H9 (cell line): ENCODE measurements around the gene RNASEH2B. TPM values are rescaled to one million over a fixed set of nuclear protein-coding genes. Genes with fewer than 3 reads are reported as not detected.

ENCODE experiments used
- DNase-seq: peaks from one replicate; pipeline ENCODE4 v3.0.0-alpha.2; 2017
- H2AFZ ChIP-seq: one replicate; pipeline ENCODE4 v1.6.1; 2013; ENCODE audit warnings: mild to moderate bottlenecking, low read length, control low read depth, moderate library complexity
- H2AK5ac ChIP-seq: 2 replicates; pipeline ENCODE4 v1.6.1; 2013; ENCODE audit warnings: low read length, control low read depth, mixed read lengths; ENCODE audit not compliant: insufficient read length
- H2BK120ac ChIP-seq: one replicate; pipeline ENCODE4 v1.6.1; 2013; ENCODE audit warnings: low read depth, mild to moderate bottlenecking, low read length, control low read depth, inconsistent platforms; ENCODE audit not compliant: poor library complexity, severe bottlenecking
- H2BK12ac ChIP-seq: 2 replicates; pipeline ENCODE4 v1.6.1; 2013; ENCODE audit warnings: low read length, control low read depth, mixed read lengths, low read depth; ENCODE audit not compliant: insufficient read length
- H2BK15ac ChIP-seq: 2 replicates; pipeline ENCODE4 v1.6.1; 2013; ENCODE audit warnings: low read depth, low read length, control low read depth
- H2BK20ac ChIP-seq: one replicate; pipeline ENCODE4 v1.6.1; 2013; ENCODE audit warnings: low read depth, mild to moderate bottlenecking, low read length, control low read depth, inconsistent platforms; ENCODE audit not compliant: poor library complexity, severe bottlenecking
- H2BK5ac ChIP-seq: 2 replicates; pipeline ENCODE4 v1.6.1; 2013; ENCODE audit warnings: low read length, control low read depth, mixed read lengths; ENCODE audit not compliant: insufficient read length
- H3K14ac ChIP-seq: 2 replicates; pipeline ENCODE4 v1.6.1; 2013; ENCODE audit warnings: low read length, control low read depth; ENCODE audit not compliant: insufficient read depth
- H3K18ac ChIP-seq: 2 replicates; pipeline ENCODE4 v1.6.1; 2013; ENCODE audit warnings: low read depth, mild to moderate bottlenecking, mixed read lengths, low read length, control low read depth; ENCODE audit not compliant: insufficient read length
- H3K23ac ChIP-seq: 2 replicates; pipeline ENCODE4 v1.6.1; 2013; ENCODE audit warnings: low read length, control low read depth, mixed read lengths, low read depth; ENCODE audit not compliant: insufficient read length
- H3K23me2 ChIP-seq: 2 replicates; pipeline ENCODE4 v1.6.1; 2013; ENCODE audit warnings: low read depth, mild to moderate bottlenecking, mixed read lengths, low read length, control low read depth; ENCODE audit not compliant: insufficient read length, poor library complexity, severe bottlenecking
- H3K27ac ChIP-seq: 2 replicates; pipeline ENCODE4 v1.5.1; 2013; ENCODE audit warnings: low read length, control low read depth, mixed read lengths, low read depth; ENCODE audit not compliant: insufficient read length
- H3K27me3 ChIP-seq: 2 replicates; pipeline ENCODE4 v1.6.1; 2013; ENCODE audit warnings: low read length, control low read depth, inconsistent platforms; ENCODE audit not compliant: insufficient read depth
- H3K4ac ChIP-seq: 2 replicates; pipeline ENCODE4 v1.6.1; 2013; ENCODE audit warnings: low read depth, mild to moderate bottlenecking, control low read depth, inconsistent platforms, low read length, moderate library complexity
- H3K4me1 ChIP-seq: 2 replicates; pipeline ENCODE4 v1.6.1; 2013; ENCODE audit warnings: low read length, control low read depth, inconsistent platforms; ENCODE audit not compliant: insufficient read depth
- H3K4me2 ChIP-seq: 2 replicates; pipeline ENCODE4 v1.6.1; 2013; ENCODE audit warnings: low read length, control low read depth, mixed read lengths; ENCODE audit not compliant: insufficient read length, insufficient read depth
- H3K56ac ChIP-seq: 2 replicates; pipeline ENCODE4 v1.6.1; 2013; ENCODE audit warnings: low read depth, mild to moderate bottlenecking, mixed read lengths, low read length, control low read depth; ENCODE audit not compliant: insufficient read length
- H3K79me1 ChIP-seq: 2 replicates; pipeline ENCODE4 v1.6.1; 2013; ENCODE audit warnings: low read depth, mild to moderate bottlenecking, moderate library complexity, low read length, control low read depth, inconsistent platforms; ENCODE audit not compliant: insufficient read depth, poor library complexity, severe bottlenecking
- H3K79me2 ChIP-seq: 2 replicates; pipeline ENCODE4 v1.6.1; 2013; ENCODE audit warnings: low read length, control low read depth, inconsistent platforms; ENCODE audit not compliant: insufficient read depth
- H3K9ac ChIP-seq: 2 replicates; pipeline ENCODE4 v1.6.1; 2013; ENCODE audit warnings: low read length, control low read depth, mixed read lengths; ENCODE audit not compliant: insufficient read length; ENCODE audit errors: extremely low read depth
- H3K9me3 ChIP-seq: one replicate; pipeline ENCODE4 v1.6.1; 2013; ENCODE audit warnings: low read depth, low read length, inconsistent platforms; ENCODE audit not compliant: control insufficient read depth
- H3T11ph ChIP-seq: one replicate; pipeline ENCODE4 v1.6.1; 2013; ENCODE audit warnings: mild to moderate bottlenecking, low read length, control low read depth, inconsistent platforms
- H4K20me1 ChIP-seq: one replicate; pipeline ENCODE4 v1.6.1; 2013; ENCODE audit not compliant: control insufficient read depth, insufficient read length, insufficient read depth
- H4K5ac ChIP-seq: 2 replicates; pipeline ENCODE4 v1.6.1; 2013; ENCODE audit warnings: low read depth, mild to moderate bottlenecking, mixed read lengths, low read length, control low read depth; ENCODE audit not compliant: insufficient read length
- H4K8ac ChIP-seq: replicated peaks from 2 replicates; pipeline ENCODE4 v1.6.1; 2013; ENCODE audit warnings: low read length, control low read depth, mixed read lengths, low read depth; ENCODE audit not compliant: insufficient read length
- H4K91ac ChIP-seq: 2 replicates; pipeline ENCODE4 v1.6.1; 2013; ENCODE audit warnings: low read depth, mild to moderate bottlenecking, moderate library complexity, mixed read lengths, low read length, control low read depth; ENCODE audit not compliant: insufficient read length
- H3K27ac Mint-ChIP-seq, 3 experiments: 2 replicates in 2 of 3; 3 replicates in 1 of 3; pipeline ENCODE4 v1.8.0; 2020 to 2021; ENCODE audit warnings: mixed read lengths in 3 of 3, mild to moderate bottlenecking in 1 of 3, moderate library complexity in 1 of 3
- H3K27me3 Mint-ChIP-seq: 2 replicates; pipeline ENCODE4 v1.8.0; 2021; ENCODE audit warnings: low read depth, mild to moderate bottlenecking, moderate library complexity, mixed read lengths
- H3K36me3 Mint-ChIP-seq, 3 experiments: 2 replicates in 2 of 3; 3 replicates in 1 of 3; pipeline ENCODE4 v1.8.0; 2020 to 2021; ENCODE audit warnings: low read depth in 3 of 3, mixed read lengths in 3 of 3; ENCODE audit not compliant: insufficient read depth in 1 of 3
- H3K4me1 Mint-ChIP-seq, 2 experiments: 2 replicates each; pipeline ENCODE4 v1.8.0; 2020; ENCODE audit warnings: mixed read lengths in 2 of 2
- H3K4me3 Mint-ChIP-seq, 2 experiments: 2 replicates in 1 of 2; 3 replicates in 1 of 2; pipeline ENCODE4 v1.8.0; 2020 to 2021; ENCODE audit warnings: mild to moderate bottlenecking in 2 of 2, mixed read lengths in 2 of 2, moderate library complexity in 1 of 2
- H3K9me3 Mint-ChIP-seq, 2 experiments: 2 replicates in 1 of 2; 3 replicates in 1 of 2; pipeline ENCODE4 v1.8.0; 2020; ENCODE audit warnings: mild to moderate bottlenecking in 2 of 2, mixed read lengths in 2 of 2, moderate library complexity in 1 of 2
- WGBS: extraction: QIAGEN DNeasy Blood & Tissue Kit; methylation state at CpG from one replicate; pipeline ENCODE4 v1.1.7; 2013; ENCODE audit warnings: missing lambda C conversion rate, low lambda C conversion rate, mixed read lengths; ENCODE audit not compliant: insufficient read length; ENCODE audit errors: extremely low coverage; 5-methylcytosine and 5-hydroxymethylcytosine counted together
- total RNA-seq: library from RNA; stranded (reverse); gene quantifications from 2 replicates; pipeline ENCODE4 v1.2.1, GENCODE V29; 2021
- TF ChIP-seq, protein P1 (sequence below): fragments of 200-600 bp; sonication (generic); conservative IDR thresholded peaks from 3 replicates; pipeline ENCODE4 v1.8.0; 2021; ENCODE audit warnings: antibody characterized with exemption, mild to moderate bottlenecking

The RNASEH2B gene
- total RNA-seq, 1 experiment from 2014 or later = 53.9 TPM

DNA sequence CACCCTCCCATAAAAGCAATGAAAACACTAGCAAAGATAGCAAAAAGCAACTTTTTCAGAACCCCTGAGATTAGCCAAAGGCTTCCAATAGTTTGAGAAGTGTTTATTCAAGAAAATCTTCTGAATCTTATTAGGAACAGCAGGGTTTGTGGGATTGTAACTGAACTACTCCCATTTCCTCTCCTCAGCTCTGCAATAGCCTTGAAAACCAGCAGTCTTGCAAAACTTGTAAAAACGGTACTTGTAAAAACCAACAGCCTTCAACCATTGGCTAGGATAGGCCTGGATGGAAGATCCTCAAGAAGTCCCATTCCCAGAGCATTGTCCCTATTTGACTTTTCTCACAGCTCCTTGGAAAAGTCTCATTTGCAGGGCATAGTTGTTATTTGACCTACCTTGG lies 12.1 kb downstream of the RNASEH2B start:
- H3K4me3 Mint-ChIP-seq = no peak overlapping the region
- peaks cover 47 to 48% of the 10 kb centered on the region in 2 experiments for H3K9me3 Mint-ChIP-seq
- no CpG with 5 or more reads among the region's 1 CpG for WGBS

More for the DNA sequence above, 12.1 kb downstream of the RNASEH2B start:
- no peak overlapping the region for H4K8ac ChIP-seq
- H3K27me3 ChIP-seq = no peaks in the 10 kb centered on the region
- no peak overlapping the region for H4K5ac ChIP-seq
- H3K14ac ChIP-seq = no peak overlapping the region
- no peaks in the 10 kb centered on the region for H3K27me3 Mint-ChIP-seq
- no peak overlapping the region for H2BK5ac ChIP-seq
- no peak overlapping the region for H2BK20ac ChIP-seq
- H3T11ph ChIP-seq = no peak overlapping the region
- no peak overlapping the region for H2AK5ac ChIP-seq
- H4K91ac ChIP-seq = no peak overlapping the region
- no peak for DNase-seq
- no peak overlapping the region for H3K56ac ChIP-seq
- no peak overlapping the region for H2BK12ac ChIP-seq
- TF ChIP-seq, protein P1, sequence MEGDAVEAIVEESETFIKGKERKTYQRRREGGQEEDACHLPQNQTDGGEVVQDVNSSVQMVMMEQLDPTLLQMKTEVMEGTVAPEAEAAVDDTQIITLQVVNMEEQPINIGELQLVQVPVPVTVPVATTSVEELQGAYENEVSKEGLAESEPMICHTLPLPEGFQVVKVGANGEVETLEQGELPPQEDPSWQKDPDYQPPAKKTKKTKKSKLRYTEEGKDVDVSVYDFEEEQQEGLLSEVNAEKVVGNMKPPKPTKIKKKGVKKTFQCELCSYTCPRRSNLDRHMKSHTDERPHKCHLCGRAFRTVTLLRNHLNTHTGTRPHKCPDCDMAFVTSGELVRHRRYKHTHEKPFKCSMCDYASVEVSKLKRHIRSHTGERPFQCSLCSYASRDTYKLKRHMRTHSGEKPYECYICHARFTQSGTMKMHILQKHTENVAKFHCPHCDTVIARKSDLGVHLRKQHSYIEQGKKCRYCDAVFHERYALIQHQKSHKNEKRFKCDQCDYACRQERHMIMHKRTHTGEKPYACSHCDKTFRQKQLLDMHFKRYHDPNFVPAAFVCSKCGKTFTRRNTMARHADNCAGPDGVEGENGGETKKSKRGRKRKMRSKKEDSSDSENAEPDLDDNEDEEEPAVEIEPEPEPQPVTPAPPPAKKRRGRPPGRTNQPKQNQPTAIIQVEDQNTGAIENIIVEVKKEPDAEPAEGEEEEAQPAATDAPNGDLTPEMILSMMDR = no peak
- H3K4ac ChIP-seq = no peak overlapping the region
- H3K9me3 ChIP-seq = peaks cover 12% of the 10 kb centered on the region
- H3K18ac ChIP-seq = no peak overlapping the region
- H3K36me3 Mint-ChIP-seq = peaks cover 39 to 55% (median 44%) of the 10 kb centered on the region in 3 experiments
- H3K79me1 ChIP-seq = peaks cover 5% of the 10 kb centered on the region
- H3K4me1 Mint-ChIP-seq = peaks cover 5 to 7% of the 10 kb centered on the region in 2 experiments
- H4K20me1 ChIP-seq = no peaks in the 10 kb centered on the region
- H3K9ac ChIP-seq = no peak overlapping the region
- no peak overlapping the region for H3K27ac ChIP-seq
- peaks cover 5% of the 10 kb centered on the region; the same call in 1 of the 2 replicates for H3K79me2 ChIP-seq
- no peaks in the 10 kb centered on the region for H3K23me2 ChIP-seq
- H2AFZ ChIP-seq = no peak overlapping the region
- H3K4me1 ChIP-seq = peaks cover 4% of the 10 kb centered on the region; the same call in 1 of the 2 replicates
- no peak overlapping the region for H3K4me2 ChIP-seq
- H3K23ac ChIP-seq = no peak overlapping the region
- H2BK15ac ChIP-seq = no peak overlapping the region
- no peak overlapping the region for H3K27ac Mint-ChIP-seq
- no peak overlapping the region for H2BK120ac ChIP-seq
